Activated T-cell treated with anti-CD3 and anti-CD28 coated beads, Interleukin-2, amount 50 U/mL, for 24 hours (primary cell): ENCODE results near the gene GNPDA1.

Experiments used
- DNase-seq: peaks from one replicate; pipeline ENCODE4 v3.0.0-alpha.2; 2020
- H3K27ac Mint-ChIP-seq: 2 replicates; pipeline ENCODE4 v1.8.0; 2020; ENCODE audit warnings: mild to moderate bottlenecking, mixed read lengths
- H3K27me3 Mint-ChIP-seq: 2 replicates; pipeline ENCODE4 v1.8.0; 2020; ENCODE audit warnings: mixed read lengths
- H3K36me3 Mint-ChIP-seq: 2 replicates; pipeline ENCODE4 v1.8.0; 2020; ENCODE audit warnings: low read depth, mixed read lengths
- H3K4me1 Mint-ChIP-seq: 2 replicates; pipeline ENCODE4 v1.8.0; 2020; ENCODE audit warnings: low read depth, mixed read lengths
- H3K4me3 Mint-ChIP-seq: 2 replicates; pipeline ENCODE4 v1.8.0; 2020; ENCODE audit warnings: mild to moderate bottlenecking, moderate library complexity, mixed read lengths
- H3K9me3 Mint-ChIP-seq: 2 replicates; pipeline ENCODE4 v1.8.0; 2020; ENCODE audit warnings: mixed read lengths

The GNPDA1 gene

GRCh38 chr5:141992349-141992963 is 20.4 kb downstream of the GNPDA1 start:
- DNase-seq: peak; percentile 76
- Mint-ChIP-seq H3K4me1 (peaks cover 5% of the 10 kb centered on the region), H3K36me3 (peaks cover 64% of the 10 kb centered on the region), H3K4me3 (no peak overlapping the region), H3K9me3 (no peaks in the 10 kb centered on the region), H3K27me3 (no peaks in the 10 kb centered on the region), H3K27ac (no peak overlapping the region)

- H3K27ac Mint-ChIP-seq: no peak overlapping the region
- H3K27me3 Mint-ChIP-seq: no peaks in the 10 kb centered on the region
- peaks cover 5% of the 10 kb centered on the region for H3K4me1 Mint-ChIP-seq
- H3K9me3 Mint-ChIP-seq: no peaks in the 10 kb centered on the region
- H3K36me3 Mint-ChIP-seq: peaks cover 78% of the 10 kb centered on the region
- H3K4me3 Mint-ChIP-seq: no peak overlapping the region
- DNase-seq: no peak
These were observed 23.1 kb downstream of the GNPDA1 start for GRCh38 chr5:141989720-141990119.

GRCh38 chr5:141986072-141986471 is 26.8 kb downstream of the GNPDA1 start:
- DNase-seq: no peak
- Mint-ChIP-seq H3K9me3 (no peaks in the 10 kb centered on the region), H3K4me3 (no peak overlapping the region), H3K27ac (no peak overlapping the region), H3K4me1 (peaks cover 2% of the 10 kb centered on the region), H3K36me3 (peaks cover 77% of the 10 kb centered on the region), H3K27me3 (no peaks in the 10 kb centered on the region)

DNA sequence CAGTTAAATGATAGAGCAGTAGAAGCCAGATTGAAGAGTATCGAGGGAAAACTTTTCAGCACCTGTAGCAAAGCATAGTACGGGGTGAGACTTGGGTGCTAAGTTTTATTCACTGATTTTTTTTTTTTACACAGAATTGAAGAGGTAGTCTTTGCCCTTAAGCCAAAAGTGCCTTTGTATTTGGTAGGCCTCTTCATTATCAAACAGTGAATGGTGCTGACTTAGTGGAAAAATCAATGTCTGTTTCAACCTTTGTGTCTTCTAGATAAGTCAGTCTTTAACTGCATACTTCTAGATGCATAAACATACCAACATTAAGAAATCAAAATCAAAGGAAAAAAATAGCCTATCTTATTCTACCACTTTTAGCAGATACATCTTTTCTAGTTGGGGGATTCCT is 30.2 kb downstream of the GNPDA1 start:
- no peak overlapping the region for H3K27ac Mint-ChIP-seq
- no peaks in the 10 kb centered on the region for H3K9me3 Mint-ChIP-seq
- no peak for DNase-seq
- H3K4me1 Mint-ChIP-seq: peaks cover 2% of the 10 kb centered on the region
- H3K4me3 Mint-ChIP-seq: no peak overlapping the region
- H3K27me3 Mint-ChIP-seq: no peaks in the 10 kb centered on the region
- H3K36me3 Mint-ChIP-seq: peaks cover 89% of the 10 kb centered on the region

DNA sequence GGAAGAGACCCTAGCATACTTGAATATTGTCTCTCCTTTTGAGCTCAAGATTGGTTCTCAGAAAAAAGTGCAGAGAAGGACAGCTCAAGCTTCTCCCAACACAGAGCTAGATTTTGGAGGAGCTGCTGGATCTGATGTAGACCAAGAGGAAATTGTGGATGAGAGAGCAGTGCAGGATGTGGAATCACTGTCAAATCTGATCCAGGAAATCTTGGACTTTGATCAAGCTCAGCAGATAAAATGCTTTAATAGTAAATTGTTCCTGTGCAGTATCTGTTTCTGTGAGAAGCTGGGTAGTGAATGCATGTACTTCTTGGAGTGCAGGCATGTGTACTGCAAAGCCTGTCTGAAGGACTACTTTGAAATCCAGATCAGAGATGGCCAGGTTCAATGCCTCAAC is 34.4 kb downstream of the GNPDA1 start:
- Mint-ChIP-seq H3K4me1 (peaks cover 24% of the 10 kb centered on the region), H3K4me3 (no peak overlapping the region), H3K9me3 (no peaks in the 10 kb centered on the region), H3K27me3 (no peaks in the 10 kb centered on the region), H3K27ac (no peak overlapping the region), H3K36me3 (peaks cover 84% of the 10 kb centered on the region)
- DNase-seq: no peak

GRCh38 chr5:141976176-141976575 is 36.7 kb downstream of the GNPDA1 start:
- Mint-ChIP-seq H3K27ac (no peak overlapping the region), H3K9me3 (no peaks in the 10 kb centered on the region), H3K4me3 (no peak overlapping the region), H3K36me3 (peaks cover 87% of the 10 kb centered on the region), H3K27me3 (no peaks in the 10 kb centered on the region), H3K4me1 (peaks cover 30% of the 10 kb centered on the region)
- no peak for DNase-seq

- H3K4me1 Mint-ChIP-seq: peaks cover 45% of the 10 kb centered on the region
- H3K27me3 Mint-ChIP-seq: no peaks in the 10 kb centered on the region
- no peak overlapping the region for H3K4me3 Mint-ChIP-seq
- no peaks in the 10 kb centered on the region for H3K9me3 Mint-ChIP-seq
- peak overlapping the region; percentile 76 for H3K27ac Mint-ChIP-seq
- peaks cover 82% of the 10 kb centered on the region for H3K36me3 Mint-ChIP-seq
- DNase-seq: no peak
These were observed 38.8 kb downstream of the GNPDA1 start for GRCh38 chr5:141973871-141974595.

GRCh38 chr5:141969783-141970771 is 42.8 kb downstream of the GNPDA1 start:
- Mint-ChIP-seq H3K9me3 (no peaks in the 10 kb centered on the region), H3K36me3 (peaks cover 50% of the 10 kb centered on the region), H3K4me1 (peaks cover 47% of the 10 kb centered on the region), H3K4me3 (peak overlapping the region; percentile 91), H3K27ac (peak overlapping the region; percentile 94), H3K27me3 (no peaks in the 10 kb centered on the region)
- no peak for DNase-seq

GRCh38 chr5:141968914-141969608 is 43.8 kb downstream of the GNPDA1 start, which contains the start of gene RNF14:
RNF14 (plus strand) TSS chr5:141969105; CDS start chr5:141973589, 4,484 bp downstream.
- peak; percentile 95 for DNase-seq

DNA sequence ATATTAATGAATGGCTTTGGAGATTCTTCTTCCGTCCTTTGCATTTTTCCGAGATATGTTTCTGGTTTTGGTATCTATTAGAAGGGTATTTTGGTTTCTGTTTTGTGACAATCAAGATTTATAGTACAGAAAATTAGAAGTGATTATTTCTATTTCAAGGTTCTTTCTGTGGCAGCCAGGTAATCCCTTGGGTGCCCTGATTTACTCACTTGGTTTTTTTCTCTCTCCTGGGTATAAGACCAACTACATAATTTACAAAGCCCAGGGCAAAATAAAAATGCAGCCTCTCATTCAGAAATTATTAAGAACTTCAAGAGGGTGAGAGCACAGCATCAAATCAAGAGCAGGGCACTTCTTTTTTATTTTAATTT is 45.9 kb downstream of the GNPDA1 start:
- no peak overlapping the region for H3K4me3 Mint-ChIP-seq
- no peaks in the 10 kb centered on the region for H3K9me3 Mint-ChIP-seq
- no peak overlapping the region for H3K27ac Mint-ChIP-seq
- DNase-seq: no peak
- peaks cover 24% of the 10 kb centered on the region for H3K4me1 Mint-ChIP-seq
- no peaks in the 10 kb centered on the region for H3K27me3 Mint-ChIP-seq
- peaks cover 19% of the 10 kb centered on the region for H3K36me3 Mint-ChIP-seq

More at GRCh38 chr5:141968914-141969608, 43.8 kb downstream of the GNPDA1 start, which contains the start of gene RNF14:
- Mint-ChIP-seq H3K4me1 (peaks cover 36% of the 10 kb centered on the region), H3K4me3 (peak within 1 kb of the TSS; percentile 91), H3K36me3 (peaks cover 39% of the 10 kb centered on the region), H3K27me3 (no peaks in the 10 kb centered on the region), H3K27ac (peak within 1 kb of the TSS; percentile 94), H3K9me3 (no peaks in the 10 kb centered on the region)

DNA sequence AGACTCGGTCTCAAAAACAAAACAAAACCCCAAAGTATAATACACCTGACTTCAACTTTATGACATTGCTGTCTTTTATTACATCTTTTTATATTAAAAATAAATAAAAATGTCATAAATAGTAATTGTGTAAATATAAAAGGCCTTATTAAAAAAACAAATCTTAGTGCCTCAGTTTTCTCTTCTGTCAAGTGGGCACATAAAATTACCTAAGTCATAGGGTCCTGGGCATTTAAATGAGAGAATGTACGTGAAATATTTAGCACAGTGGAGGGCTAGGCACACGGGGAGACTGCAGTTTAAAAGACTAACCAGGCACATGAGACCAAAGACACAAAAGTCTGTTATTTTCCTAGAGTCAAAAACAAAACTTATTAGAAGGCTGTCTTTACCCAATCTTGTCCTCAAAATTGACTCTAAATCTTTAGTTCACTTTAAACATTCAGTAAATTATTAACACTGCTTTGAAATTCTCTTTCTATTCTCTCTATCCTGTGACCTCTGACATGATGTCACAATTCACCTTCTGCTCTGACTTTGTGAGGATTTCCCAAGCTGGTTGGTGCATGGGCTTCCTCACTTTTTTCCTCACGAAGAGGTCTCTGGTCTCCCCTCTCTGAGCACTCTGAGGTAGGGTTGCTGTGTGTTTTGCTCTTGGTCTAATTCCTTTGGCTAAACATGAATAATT is 46.4 kb downstream of the GNPDA1 start:
- Mint-ChIP-seq H3K36me3 (peaks cover 17% of the 10 kb centered on the region), H3K9me3 (no peaks in the 10 kb centered on the region), H3K4me1 (peaks cover 23% of the 10 kb centered on the region), H3K4me3 (no peak overlapping the region), H3K27ac (no peak overlapping the region), H3K27me3 (no peaks in the 10 kb centered on the region)
- DNase-seq: no peak

- H3K4me3 Mint-ChIP-seq: no peak overlapping the region
- H3K9me3 Mint-ChIP-seq: no peaks in the 10 kb centered on the region
- DNase-seq: no peak
- H3K27ac Mint-ChIP-seq: no peak overlapping the region
- peaks cover 28% of the 10 kb centered on the region for H3K4me1 Mint-ChIP-seq
- peaks cover 10% of the 10 kb centered on the region for H3K36me3 Mint-ChIP-seq
- H3K27me3 Mint-ChIP-seq: no peaks in the 10 kb centered on the region
These were observed 47.8 kb downstream of the GNPDA1 start for GRCh38 chr5:141965071-141965470.

DNA sequence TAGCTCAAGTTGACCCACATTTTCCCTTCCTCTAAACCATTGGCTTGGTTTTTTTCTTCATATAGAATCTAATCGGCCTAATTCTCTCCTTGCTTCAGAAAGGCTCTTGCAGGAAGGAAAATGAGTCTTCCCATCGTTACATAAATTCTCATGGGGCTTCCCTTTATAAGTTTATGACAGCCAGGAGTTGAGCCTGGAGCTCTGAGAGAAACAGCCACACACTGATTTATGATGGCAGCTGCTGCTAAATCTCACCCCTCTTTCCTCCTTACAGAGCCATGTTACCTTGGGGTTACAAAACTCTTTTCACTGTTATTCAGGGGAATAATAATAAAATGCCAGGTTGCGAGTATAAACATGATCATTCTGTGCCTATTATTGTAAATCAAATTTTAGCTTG is 49.1 kb downstream of the GNPDA1 start:
- H3K9me3 Mint-ChIP-seq: no peaks in the 10 kb centered on the region
- no peaks in the 10 kb centered on the region for H3K36me3 Mint-ChIP-seq
- peaks cover 33% of the 10 kb centered on the region for H3K4me1 Mint-ChIP-seq

More for the DNA sequence above, 49.1 kb downstream of the GNPDA1 start:
- DNase-seq: no peak
- H3K4me3 Mint-ChIP-seq: no peak overlapping the region
- no peaks in the 10 kb centered on the region for H3K27me3 Mint-ChIP-seq
- no peak overlapping the region for H3K27ac Mint-ChIP-seq
